Osteoblast (primary cell): ENCODE results near the gene ANO10. TPM values are rescaled to one million over a fixed set of nuclear protein-coding genes. Genes with fewer than 3 reads are reported as not detected.
"Not testable (repeated sequence)": the region's sequence is repeated elsewhere in the genome, so short reads cannot be mapped to it uniquely, and the experiment has no call there.

Source experiments
- DNase-seq: peaks from one replicate; pipeline ENCODE4 v3.0.0; 2011; ENCODE audit warnings: low spot score, mixed read lengths; ENCODE audit not compliant: insufficient read length; ENCODE audit errors: missing footprints
- H2AFZ ChIP-seq: 2 replicates; pipeline ENCODE4 v1.6.0; 2011; ENCODE audit warnings: mild to moderate bottlenecking, low read length
- H3K27ac ChIP-seq: 2 replicates; pipeline ENCODE4 v1.5.1; 2011; ENCODE audit warnings: mild to moderate bottlenecking, low read depth, low read length, moderate library complexity
- H3K27me3 ChIP-seq: 2 replicates; pipeline ENCODE4 v1.6.0; 2012; ENCODE audit warnings: mild to moderate bottlenecking, control low read depth, inconsistent platforms, low read length, moderate library complexity; ENCODE audit not compliant: insufficient read depth
- H3K36me3 ChIP-seq: 2 replicates; pipeline ENCODE4 v1.5.1; 2011; ENCODE audit warnings: mild to moderate bottlenecking, low read length, control low read depth, moderate library complexity; ENCODE audit not compliant: insufficient read depth
- H3K4me1 ChIP-seq: 2 replicates; pipeline ENCODE4 v1.5.1; 2011; ENCODE audit warnings: mild to moderate bottlenecking, low read length, control low read depth, moderate library complexity; ENCODE audit not compliant: insufficient read depth
- H3K4me2 ChIP-seq: 2 replicates; pipeline ENCODE4 v1.6.0; 2011; ENCODE audit warnings: mild to moderate bottlenecking, low read length; ENCODE audit not compliant: insufficient read depth
- H3K4me3 ChIP-seq: fragments of 200-600 bp; sonication (generic); 3 replicates; pipeline ENCODE4 v1.5.1; 2012; ENCODE audit warnings: mild to moderate bottlenecking, low read length, inconsistent platforms; ENCODE audit not compliant: insufficient read depth
- H3K79me2 ChIP-seq: 2 replicates; pipeline ENCODE4 v1.6.0; 2012; ENCODE audit warnings: mild to moderate bottlenecking, low read length, control low read depth, inconsistent platforms; ENCODE audit not compliant: insufficient read depth
- H3K9me3 ChIP-seq: 2 replicates; pipeline ENCODE4 v1.5.1; 2011; ENCODE audit warnings: low read depth, low read length, control low read depth
- H4K20me1 ChIP-seq: 2 replicates; pipeline ENCODE4 v1.6.0; 2012; ENCODE audit warnings: mild to moderate bottlenecking, low read length, control low read depth; ENCODE audit not compliant: insufficient read depth
- total RNA-seq: library from RNA; depleted of rRNA; stranded (reverse); fragments of >200 nt; gene quantifications from 2 replicates; pipeline ENCODE4 v1.2.3, GENCODE V29; 2012
- TF ChIP-seq, protein P1 (sequence below): IDR thresholded peaks from 2 replicates; pipeline ENCODE4 v1.5.1; 2011; ENCODE audit warnings: mild to moderate bottlenecking, low read depth, low read length, moderate library complexity; ENCODE audit errors: extremely low read depth

The ANO10 gene
- total RNA-seq, 1 donor = 55.7 TPM

DNA sequence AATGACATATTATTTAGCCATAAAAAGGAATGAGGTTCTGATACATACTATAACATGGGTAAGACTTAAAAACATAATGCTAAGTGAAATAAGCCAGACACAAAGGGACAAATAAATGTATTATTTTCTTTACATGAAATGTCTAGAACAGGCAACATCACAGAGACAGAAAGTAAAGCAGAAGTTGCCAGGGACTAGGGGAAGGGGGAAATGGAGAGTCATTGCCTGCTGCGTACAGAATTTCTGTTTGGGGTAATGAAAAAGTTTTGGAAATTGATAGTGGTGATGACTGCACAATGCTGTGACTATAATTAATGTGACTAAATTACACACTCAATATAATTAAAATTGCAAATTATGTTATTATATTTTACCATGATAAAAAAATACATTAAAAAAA lies 99.9 kb downstream of the ANO10 start:
- peaks cover 4% of the 10 kb centered on the region for H3K4me1 ChIP-seq
- no peaks in the 10 kb centered on the region for H3K36me3 ChIP-seq
- no peaks in the 10 kb centered on the region for H3K79me2 ChIP-seq
- no peaks in the 10 kb centered on the region for H3K9me3 ChIP-seq
- no peak overlapping the region for H2AFZ ChIP-seq
- H4K20me1 ChIP-seq = no peaks in the 10 kb centered on the region
- no peaks in the 10 kb centered on the region for H3K27me3 ChIP-seq
- TF ChIP-seq, protein P1, sequence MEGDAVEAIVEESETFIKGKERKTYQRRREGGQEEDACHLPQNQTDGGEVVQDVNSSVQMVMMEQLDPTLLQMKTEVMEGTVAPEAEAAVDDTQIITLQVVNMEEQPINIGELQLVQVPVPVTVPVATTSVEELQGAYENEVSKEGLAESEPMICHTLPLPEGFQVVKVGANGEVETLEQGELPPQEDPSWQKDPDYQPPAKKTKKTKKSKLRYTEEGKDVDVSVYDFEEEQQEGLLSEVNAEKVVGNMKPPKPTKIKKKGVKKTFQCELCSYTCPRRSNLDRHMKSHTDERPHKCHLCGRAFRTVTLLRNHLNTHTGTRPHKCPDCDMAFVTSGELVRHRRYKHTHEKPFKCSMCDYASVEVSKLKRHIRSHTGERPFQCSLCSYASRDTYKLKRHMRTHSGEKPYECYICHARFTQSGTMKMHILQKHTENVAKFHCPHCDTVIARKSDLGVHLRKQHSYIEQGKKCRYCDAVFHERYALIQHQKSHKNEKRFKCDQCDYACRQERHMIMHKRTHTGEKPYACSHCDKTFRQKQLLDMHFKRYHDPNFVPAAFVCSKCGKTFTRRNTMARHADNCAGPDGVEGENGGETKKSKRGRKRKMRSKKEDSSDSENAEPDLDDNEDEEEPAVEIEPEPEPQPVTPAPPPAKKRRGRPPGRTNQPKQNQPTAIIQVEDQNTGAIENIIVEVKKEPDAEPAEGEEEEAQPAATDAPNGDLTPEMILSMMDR = no peak
- no peak for DNase-seq
- H3K4me2 ChIP-seq = no peak overlapping the region
- no peak overlapping the region for H3K27ac ChIP-seq
- no peak overlapping the region for H3K4me3 ChIP-seq

DNA sequence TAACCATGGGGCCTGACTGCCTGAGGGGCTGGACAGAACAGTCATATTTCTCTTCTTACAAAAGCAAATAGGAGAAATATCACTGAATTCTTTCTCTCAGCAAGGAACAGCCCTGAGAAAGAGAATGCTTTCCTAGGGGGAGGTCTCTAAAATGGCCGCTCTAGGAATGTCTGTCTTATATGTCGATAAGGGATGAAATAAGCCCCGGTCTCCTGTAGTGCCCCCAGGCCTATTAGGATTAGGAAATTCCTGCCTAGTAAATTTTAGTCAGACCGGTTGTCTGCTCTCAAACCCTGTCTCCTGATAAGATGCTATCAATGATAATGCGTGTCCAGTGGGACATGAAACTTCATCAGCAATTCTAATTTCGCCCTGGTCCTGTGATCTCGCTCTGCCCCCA lies 103.3 kb downstream of the ANO10 start:
- H3K79me2 ChIP-seq, H3K9me3 ChIP-seq, H3K4me3 ChIP-seq, H3K4me1 ChIP-seq, H3K27me3 ChIP-seq, DNase-seq, H3K36me3 ChIP-seq, H3K4me2 ChIP-seq, H3K27ac ChIP-seq, H4K20me1 ChIP-seq, H2AFZ ChIP-seq: not testable (repeated sequence)

DNA sequence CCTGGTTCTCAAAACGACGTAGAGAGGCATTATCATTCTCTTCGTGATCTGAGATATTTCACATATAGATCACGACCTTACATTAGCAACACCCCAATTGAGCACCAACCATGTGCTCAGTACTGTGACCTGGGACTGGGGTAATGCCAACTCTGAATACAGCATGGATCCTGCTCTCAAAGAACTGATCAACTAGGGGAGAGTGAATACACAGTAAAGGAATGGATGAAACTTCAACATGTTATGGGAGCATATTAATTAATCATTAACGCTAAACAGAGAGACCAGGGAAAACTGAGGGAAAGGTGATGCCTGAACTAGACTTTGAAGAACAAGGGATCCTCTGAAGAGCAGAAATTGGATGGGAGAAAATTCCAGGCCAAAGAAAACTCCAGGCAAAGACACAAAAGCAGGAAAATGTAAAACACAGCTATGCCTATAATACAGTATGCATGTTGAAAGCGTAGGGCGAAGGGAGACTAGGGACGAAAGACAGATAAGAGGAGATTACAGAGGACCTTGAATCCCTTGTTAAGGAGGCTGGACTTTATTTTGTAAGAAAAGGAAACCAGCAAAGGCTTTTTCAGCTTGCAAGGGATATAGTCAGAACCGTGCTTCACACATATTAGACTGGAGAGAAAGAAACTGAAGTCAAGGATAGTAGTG lies 105.7 kb downstream of the ANO10 start:
- H4K20me1 ChIP-seq = no peaks in the 10 kb centered on the region
- H2AFZ ChIP-seq = no peak overlapping the region
- no peak overlapping the region for H3K4me3 ChIP-seq
- H3K27ac ChIP-seq = no peak overlapping the region
- no peaks in the 10 kb centered on the region for H3K79me2 ChIP-seq
- H3K4me2 ChIP-seq = no peak overlapping the region
- DNase-seq = no peak
- no peaks in the 10 kb centered on the region for H3K4me1 ChIP-seq
- H3K9me3 ChIP-seq = no peaks in the 10 kb centered on the region
- no peaks in the 10 kb centered on the region for H3K27me3 ChIP-seq
- H3K36me3 ChIP-seq = peaks cover 2% of the 10 kb centered on the region
- TF ChIP-seq, protein P1 = no peak

DNA sequence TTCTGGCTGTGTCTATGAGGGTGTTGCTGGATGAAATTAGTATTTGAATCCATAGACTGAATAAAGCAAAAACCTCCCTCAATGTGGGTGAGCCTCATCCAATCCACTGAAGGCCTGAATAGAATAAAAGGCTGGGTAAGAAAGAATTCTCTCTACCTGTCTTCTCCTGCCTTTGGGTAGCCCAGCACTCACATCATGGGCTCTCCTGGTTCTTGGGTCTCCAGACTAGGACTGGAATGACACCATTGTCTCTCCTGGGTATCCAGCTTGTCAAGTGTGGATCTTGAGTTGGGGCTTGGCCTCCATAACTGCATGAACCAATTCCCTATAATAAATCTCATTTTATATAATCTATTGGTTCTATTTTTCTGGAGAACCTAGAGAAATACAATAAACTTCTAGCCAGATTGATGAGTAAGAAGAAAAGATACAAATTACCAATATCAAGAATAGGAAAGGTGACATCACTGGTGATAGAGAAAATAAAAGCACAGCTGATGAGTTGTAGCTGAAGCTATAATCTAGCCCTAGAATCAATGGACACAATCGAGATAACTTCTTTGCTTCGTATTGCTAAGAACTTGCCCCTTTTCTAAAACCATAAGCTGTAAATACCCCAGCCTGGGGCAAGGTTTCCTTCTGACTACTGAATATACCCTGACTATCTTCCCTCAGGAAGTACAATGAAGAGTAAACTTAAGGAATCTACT lies 106.4 kb downstream of the ANO10 start:
- H3K79me2 ChIP-seq = no peaks in the 10 kb centered on the region
- DNase-seq = no peak
- peaks cover 2% of the 10 kb centered on the region for H3K36me3 ChIP-seq
- TF ChIP-seq, protein P1 = no peak
- H3K9me3 ChIP-seq = no peaks in the 10 kb centered on the region
- no peak overlapping the region for H2AFZ ChIP-seq
- H3K4me1 ChIP-seq = no peaks in the 10 kb centered on the region
- no peak overlapping the region for H3K27ac ChIP-seq
- H3K27me3 ChIP-seq = no peaks in the 10 kb centered on the region
- no peak overlapping the region for H3K4me3 ChIP-seq
- H4K20me1 ChIP-seq = no peaks in the 10 kb centered on the region
- no peak overlapping the region for H3K4me2 ChIP-seq
